AG04449 (cell line): ENCODE results near the gene LRFN2.

Source experiments
- CTCF ChIA-PET: fragments of 350-600 bp; formaldehyde crosslinking; extraction: SDS; loops from one replicate; lab custom pipeline; 2021; ENCODE audit warnings: antibody characterized with exemption; lab: Yijun Ruan, JAX
- POLR2A ChIA-PET: fragments of 400-600, 350-600 bp; formaldehyde crosslinking; extraction: SDS; loops from one replicate; lab custom pipeline; 2020; ENCODE audit warnings: antibody characterized with exemption, inconsistent platforms; lab: Yijun Ruan, JAX
- DNase-seq: peaks from one replicate; pipeline ENCODE4 v3.0.0-alpha.2; 2010; ENCODE audit warnings: low read depth, low spot score
- H3K4me3 ChIP-seq: 2 replicates; pipeline ENCODE4 v1.5.1; 2011; ENCODE audit warnings: low read depth, mild to moderate bottlenecking, control low read depth, low read length
- CTCF ChIP-seq: IDR thresholded peaks from one replicate; pipeline ENCODE4 v1.5.1; 2011; ENCODE audit warnings: mild to moderate bottlenecking, moderate library complexity, low read length, control low read depth, inconsistent platforms; ENCODE audit not compliant: insufficient read depth; ENCODE audit errors: missing control alignments

The LRFN2 gene

GRCh38 chr6:40390144-40390800 is 196.9 kb downstream of the LRFN2 start:
- POLR2A ChIA-PET, result no interaction called here
- DNase-seq, result no peak
- CTCF ChIA-PET, result interaction anchor here (0.7 kb wide), 1 partner anchor 8 kb away, joined by 3 read pairs; no protein-coding TSS in a partner anchor
- no peak overlapping the region for H3K4me3 ChIP-seq
- TF ChIP-seq CTCF, result no peak

- DNase-seq, result no peak
- ChIA-PET CTCF (interaction anchor here (0.7 kb wide), 1 partner anchor 9 kb away, joined by 3 read pairs; no protein-coding TSS in a partner anchor), POLR2A (no interaction called here)
- H3K4me3 ChIP-seq, result no peak overlapping the region
- no peak for TF ChIP-seq CTCF
Observed at GRCh38 chr6:40389254-40389653, 197.9 kb downstream of the LRFN2 start.

- no peak for DNase-seq
- POLR2A ChIA-PET, result no interaction called here
- H3K4me3 ChIP-seq, result no peak overlapping the region
- CTCF ChIA-PET, result no interaction called here
- no peak for TF ChIP-seq CTCF
Observed at GRCh38 chr6:40387871-40388264, 199.3 kb downstream of the LRFN2 start.

- no peak for DNase-seq
- CTCF ChIA-PET, result no interaction called here
- no peak overlapping the region for H3K4me3 ChIP-seq
- POLR2A ChIA-PET, result no interaction called here
- no peak for TF ChIP-seq CTCF
Observed at GRCh38 chr6:40387127-40387870, 199.9 kb downstream of the LRFN2 start.

- POLR2A ChIA-PET, result no interaction called here
- CTCF ChIA-PET, result no interaction called here
- TF ChIP-seq CTCF, result no peak
- H3K4me3 ChIP-seq, result no peak overlapping the region
- no peak for DNase-seq
Observed at GRCh38 chr6:40386200-40386599, 201.0 kb downstream of the LRFN2 start.

GRCh38 chr6:40383348-40384115 is 203.6 kb downstream of the LRFN2 start:
- ChIA-PET CTCF (no interaction called here), POLR2A (no interaction called here)
- no peak for TF ChIP-seq CTCF
- DNase-seq, result no peak
- no peak overlapping the region for H3K4me3 ChIP-seq
